Mesenchymal stem cell (in vitro differentiated cells and primary cell): ENCODE data around the gene FLNC.
A peak's percentile ranks its signal among the peaks of the same experiment; 100 is the strongest.

Experiments
- DNase-seq: peaks from one replicate; pipeline ENCODE4 v3.0.0-alpha.2; 2013
- H2AFZ ChIP-seq: one replicate; pipeline ENCODE4 v1.6.1; 2013; ENCODE audit warnings: low read depth, mild to moderate bottlenecking, control low read depth, inconsistent platforms, low read length, moderate library complexity
- H2AK5ac ChIP-seq: 2 replicates; pipeline ENCODE4 v1.6.1; 2013; ENCODE audit warnings: low read length, moderate library complexity, mild to moderate bottlenecking, inconsistent platforms; ENCODE audit not compliant: severe bottlenecking
- H2BK120ac ChIP-seq: one replicate; pipeline ENCODE4 v1.6.1; 2013; ENCODE audit warnings: low read depth, mild to moderate bottlenecking, inconsistent platforms, low read length, moderate library complexity
- H2BK12ac ChIP-seq, 2 experiments: one replicate each; pipeline ENCODE4 v1.6.1; 2013; ENCODE audit warnings: inconsistent platforms in 2 of 2, low read length in 2 of 2, mild to moderate bottlenecking in 2 of 2, moderate library complexity in 2 of 2, control low read depth in 1 of 2
- H2BK15ac ChIP-seq: one replicate; pipeline ENCODE4 v1.6.1; 2013; ENCODE audit warnings: mild to moderate bottlenecking, low read depth, inconsistent platforms; ENCODE audit not compliant: poor library complexity, severe bottlenecking
- H2BK5ac ChIP-seq: 2 replicates; pipeline ENCODE4 v1.6.1; 2013; ENCODE audit warnings: low read depth, mild to moderate bottlenecking, low read length, control low read depth, inconsistent platforms; ENCODE audit not compliant: poor library complexity, severe bottlenecking
- H3K14ac ChIP-seq, 2 experiments: one replicate each; pipeline ENCODE4 v1.6.1; 2013; ENCODE audit warnings: inconsistent platforms in 2 of 2, low read length in 2 of 2, control low read depth in 1 of 2, mild to moderate bottlenecking in 1 of 2, moderate library complexity in 1 of 2
- H3K18ac ChIP-seq, 2 experiments: one replicate each; pipeline ENCODE4 v1.6.1; 2013; ENCODE audit warnings: inconsistent platforms in 2 of 2, low read length in 2 of 2, control low read depth in 1 of 2, low read depth in 1 of 2, mild to moderate bottlenecking in 1 of 2
- H3K23ac ChIP-seq, 2 experiments: one replicate each; pipeline ENCODE4 v1.6.1; 2013; ENCODE audit warnings: inconsistent platforms in 2 of 2, low read length in 2 of 2, mild to moderate bottlenecking in 2 of 2, moderate library complexity in 2 of 2, control low read depth in 1 of 2
- H3K27ac ChIP-seq: 2 replicates; pipeline ENCODE4 v1.5.1; 2013; ENCODE audit warnings: mild to moderate bottlenecking, moderate library complexity, low read length, control low read depth, inconsistent platforms; ENCODE audit not compliant: poor library complexity, severe bottlenecking
- H3K27me3 ChIP-seq, 2 experiments: 2 replicates each; pipeline versions ENCODE4 v1.6.1 to v1.7.0; 2013; ENCODE audit warnings: low read length in 2 of 2, mild to moderate bottlenecking in 2 of 2, moderate library complexity in 2 of 2, control low read depth in 1 of 2, inconsistent platforms in 1 of 2; ENCODE audit not compliant: control insufficient read depth in 1 of 2, insufficient read depth in 1 of 2
- H3K36me3 ChIP-seq, 2 experiments: 2 replicates each; pipeline versions ENCODE4 v1.6.1 to v1.7.0; 2013; ENCODE audit warnings: low read length in 2 of 2, control low read depth in 1 of 2, inconsistent platforms in 1 of 2, low read depth in 1 of 2, mild to moderate bottlenecking in 1 of 2; ENCODE audit not compliant: insufficient read depth in 2 of 2, control insufficient read depth in 1 of 2
- H3K4ac ChIP-seq, 2 experiments: one replicate each; pipeline ENCODE4 v1.6.1; 2013; ENCODE audit warnings: inconsistent platforms in 2 of 2, low read length in 2 of 2, mild to moderate bottlenecking in 2 of 2, moderate library complexity in 2 of 2, control low read depth in 1 of 2, low read depth in 1 of 2
- H3K4me1 ChIP-seq: 2 replicates; pipeline ENCODE4 v1.6.1; 2013; ENCODE audit warnings: low read depth, low read length, control low read depth; ENCODE audit not compliant: control insufficient read depth, insufficient read depth
- H3K4me2 ChIP-seq: 2 replicates; pipeline ENCODE4 v1.6.1; 2013; ENCODE audit warnings: low read length, mild to moderate bottlenecking, inconsistent platforms; ENCODE audit not compliant: poor library complexity, severe bottlenecking
- H3K4me3 ChIP-seq, 2 experiments: 2 replicates each; pipeline versions ENCODE4 v1.5.1 to v1.7.0; 2013; ENCODE audit warnings: low read length in 2 of 2, mild to moderate bottlenecking in 2 of 2, control low read depth in 1 of 2, low read depth in 1 of 2; ENCODE audit not compliant: insufficient read depth in 1 of 2
- H3K79me1 ChIP-seq: replicated peaks from 2 replicates; pipeline ENCODE4 v1.6.1; 2013; ENCODE audit warnings: mild to moderate bottlenecking, control low read depth, low read length, inconsistent platforms; ENCODE audit not compliant: poor library complexity, severe bottlenecking
- H3K9ac ChIP-seq: 2 replicates; pipeline ENCODE4 v1.7.0; 2013; ENCODE audit warnings: mild to moderate bottlenecking, low read length, moderate library complexity
- H3K9me3 ChIP-seq: 2 replicates; pipeline ENCODE4 v1.7.0; 2013; ENCODE audit warnings: mild to moderate bottlenecking, low read length; ENCODE audit not compliant: control insufficient read depth
- H4K8ac ChIP-seq: one replicate; pipeline ENCODE4 v1.6.1; 2013; ENCODE audit warnings: inconsistent platforms, mild to moderate bottlenecking, low read length, moderate library complexity
- H4K91ac ChIP-seq: one replicate; pipeline ENCODE4 v1.6.1; 2013; ENCODE audit warnings: mild to moderate bottlenecking, low read length, inconsistent platforms
- WGBS: methylation state at CpG from one replicate; pipeline ENCODE4 v1.1.7; 2013; ENCODE audit warnings: mixed read lengths; 5-methylcytosine and 5-hydroxymethylcytosine counted together

FLNC gene

GRCh38 chr7:128833148-128833945 lies 3.1 kb downstream of the FLNC start:
- peak overlapping the region; percentile 89 for H2BK120ac ChIP-seq
- H2BK15ac ChIP-seq, result peak overlapping the region; percentile 73
- H3K27me3 ChIP-seq, result no peaks in the 10 kb centered on the region
- H3K9me3 ChIP-seq, result no peaks in the 10 kb centered on the region
- DNase-seq, result peak; percentile 90
- H2AK5ac ChIP-seq, result no peak overlapping the region
- no peak overlapping the region for H2AFZ ChIP-seq
- peak overlapping the region; percentile 66 to 75 for H3K4ac ChIP-seq
- no peak overlapping the region for H3K14ac ChIP-seq
- H3K79me1 ChIP-seq, result peaks cover 24% of the 10 kb centered on the region
- peaks cover 33 to 35% of the 10 kb centered on the region in 2 experiments for H3K36me3 ChIP-seq
- peak overlapping the region; percentile 94 to 97 for H3K18ac ChIP-seq
- H3K4me2 ChIP-seq, result peak overlapping the region; percentile 83
- H3K23ac ChIP-seq, result no peak overlapping the region
- H3K27ac ChIP-seq, result peak overlapping the region; percentile 82
- H3K9ac ChIP-seq, result peak overlapping the region; percentile 93
- H4K91ac ChIP-seq, result peak overlapping the region; percentile 90
- H4K8ac ChIP-seq, result peak overlapping the region; percentile 54
- H2BK5ac ChIP-seq, result no peak overlapping the region
- 14% methylated on average over 10 of the region's 13 CpGs for WGBS
- peaks cover 50% of the 10 kb centered on the region for H3K4me1 ChIP-seq
- peak overlapping the region; percentile 23 to 90 for H2BK12ac ChIP-seq
- peak overlapping the region; percentile 61 to 95 for H3K4me3 ChIP-seq

DNA sequence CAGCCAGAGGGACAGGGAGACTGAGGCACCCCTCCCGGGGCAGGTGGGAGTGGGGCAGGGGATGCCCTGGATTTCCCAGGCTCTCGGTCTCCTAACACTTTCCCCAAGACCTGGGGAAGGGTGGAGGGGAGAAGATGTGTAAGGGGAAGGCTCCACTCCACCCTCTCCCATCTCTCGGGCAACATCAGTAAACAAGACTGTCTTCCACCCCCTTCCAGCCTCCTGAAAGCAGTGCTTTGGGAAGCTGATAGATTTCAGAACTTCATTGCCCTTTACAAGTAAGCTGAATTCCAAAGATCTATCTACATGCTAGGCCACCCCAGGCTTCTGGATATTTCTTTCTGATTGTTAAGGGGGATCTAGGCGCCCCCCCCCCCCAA lies 3.7 kb downstream of the FLNC start:
- peak overlapping the region in 1 of 2 experiments; percentile 64 for H3K4me3 ChIP-seq
- peak overlapping the region; percentile 15 for H2BK15ac ChIP-seq
- WGBS, result no CpG with 5 or more reads among the region's 4 CpGs
- no peak overlapping the region for H4K8ac ChIP-seq
- H3K27ac ChIP-seq, result peak overlapping the region; percentile 82
- no peak overlapping the region for H2BK5ac ChIP-seq
- no peak overlapping the region for H3K4ac ChIP-seq
- DNase-seq, result peak; percentile 70
- no peak overlapping the region for H3K23ac ChIP-seq
- H2BK120ac ChIP-seq, result no peak overlapping the region
- peaks cover 48% of the 10 kb centered on the region for H3K4me1 ChIP-seq
- peak overlapping the region; percentile 69 for H2AK5ac ChIP-seq
- peaks cover 39 to 41% of the 10 kb centered on the region in 2 experiments for H3K36me3 ChIP-seq
- no peak overlapping the region for H3K14ac ChIP-seq
- H4K91ac ChIP-seq, result no peak overlapping the region
- H3K18ac ChIP-seq, result peak overlapping the region in 1 of 2 experiments; percentile 74
- peak overlapping the region; percentile 83 for H3K4me2 ChIP-seq
- H3K9me3 ChIP-seq, result no peaks in the 10 kb centered on the region
- no peaks in the 10 kb centered on the region for H3K27me3 ChIP-seq
- no peak overlapping the region for H2BK12ac ChIP-seq
- H2AFZ ChIP-seq, result no peak overlapping the region
- peaks cover 30% of the 10 kb centered on the region for H3K79me1 ChIP-seq
- H3K9ac ChIP-seq, result peak overlapping the region; percentile 85

GRCh38 chr7:128835231-128835751 lies 5.1 kb downstream of the FLNC start:
- no peaks in the 10 kb centered on the region for H3K27me3 ChIP-seq
- no peak overlapping the region for H2BK15ac ChIP-seq
- H3K14ac ChIP-seq, result no peak overlapping the region
- no peak overlapping the region for H3K18ac ChIP-seq
- H3K4me3 ChIP-seq, result no peak overlapping the region
- H2BK5ac ChIP-seq, result no peak overlapping the region
- H4K8ac ChIP-seq, result no peak overlapping the region
- H3K9me3 ChIP-seq, result no peaks in the 10 kb centered on the region
- H2BK120ac ChIP-seq, result no peak overlapping the region
- peaks cover 38% of the 10 kb centered on the region for H3K4me1 ChIP-seq
- H3K4ac ChIP-seq, result no peak overlapping the region
- no peak overlapping the region for H3K23ac ChIP-seq
- H3K4me2 ChIP-seq, result no peak overlapping the region
- no peak for DNase-seq
- H3K27ac ChIP-seq, result no peak overlapping the region
- H2AFZ ChIP-seq, result no peak overlapping the region
- 96% methylated on average over 13 of the region's 16 CpGs for WGBS
- no peak overlapping the region for H3K9ac ChIP-seq
- peaks cover 35% of the 10 kb centered on the region for H3K79me1 ChIP-seq
- H4K91ac ChIP-seq, result no peak overlapping the region
- no peak overlapping the region for H2AK5ac ChIP-seq
- H3K36me3 ChIP-seq, result peaks cover 53 to 54% of the 10 kb centered on the region in 2 experiments
- no peak overlapping the region for H2BK12ac ChIP-seq

DNA sequence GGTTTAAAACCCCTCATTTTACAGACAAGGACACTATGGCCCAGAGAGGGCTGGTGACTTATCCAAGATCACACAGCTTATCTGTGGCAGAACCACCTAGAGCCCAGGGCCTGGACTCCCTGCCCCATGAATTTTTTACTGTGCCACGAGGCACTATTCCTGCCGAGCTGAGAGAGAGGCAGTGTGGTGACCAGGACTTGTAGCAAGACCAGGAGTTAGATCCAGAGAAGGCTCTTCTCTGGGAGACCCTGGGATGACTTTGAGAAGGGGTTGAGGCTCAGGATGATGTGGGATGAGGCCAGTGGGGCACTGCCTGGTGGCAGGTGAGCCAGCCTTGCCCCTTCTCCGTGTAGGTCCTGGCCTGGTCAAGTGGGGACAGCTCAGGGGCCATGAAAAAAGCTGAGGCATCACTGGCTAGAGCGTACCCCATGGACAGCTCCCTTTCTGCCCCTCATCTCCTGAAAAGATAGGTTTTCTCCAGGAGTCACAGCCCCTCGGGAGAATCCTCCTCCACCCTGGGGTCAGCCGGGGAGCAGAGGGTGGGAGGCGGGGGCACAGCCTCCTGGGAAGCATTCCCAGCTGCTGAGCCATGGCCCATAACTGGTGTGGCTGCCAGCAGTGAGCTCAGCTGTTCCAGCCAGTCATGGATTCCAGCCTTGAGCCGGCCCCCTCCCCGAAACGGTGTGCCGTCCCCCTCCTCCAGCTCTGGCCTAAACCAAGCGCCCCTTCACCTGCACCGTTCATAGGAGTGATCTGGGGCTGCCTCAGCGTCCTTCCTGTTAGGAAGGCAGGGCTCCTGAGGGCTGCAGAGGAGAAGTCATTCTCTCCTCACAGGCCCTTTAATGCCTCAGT lies 5.8 kb downstream of the FLNC start:
- Histone ChIP-seq H3K4me2 (no peak overlapping the region), H3K4me1 (peaks cover 36% of the 10 kb centered on the region), H3K4ac (no peak overlapping the region), H3K23ac (no peak overlapping the region), H2AK5ac (no peak overlapping the region), H3K9me3 (no peaks in the 10 kb centered on the region), H3K79me1 (peaks cover 35% of the 10 kb centered on the region), H3K27me3 (no peaks in the 10 kb centered on the region), H4K91ac (no peak overlapping the region), H3K36me3 (peaks cover 60 to 62% of the 10 kb centered on the region in 2 experiments), H2BK12ac (no peak overlapping the region), H4K8ac (no peak overlapping the region), H3K14ac (no peak overlapping the region), H2BK120ac (no peak overlapping the region), H2BK15ac (no peak overlapping the region), H3K18ac (no peak overlapping the region), H3K4me3 (no peak overlapping the region), H2BK5ac (no peak overlapping the region), H2AFZ (no peak overlapping the region), H3K27ac (no peak overlapping the region), H3K9ac (peak overlapping the region; percentile 76)
- DNase-seq, result no peak
- 88% methylated on average over 14 of the region's 14 CpGs for WGBS
